Activated T-helper 17 cell treated with anti-CD3 and anti-CD28 coated beads, Interleukin-2, amount 50 U/mL, for 72 hours (primary cell): ENCODE data around the gene OR8S1. TPM values are rescaled to one million over a fixed set of nuclear protein-coding genes. Genes with fewer than 3 reads are reported as not detected.
"Not testable (repeated sequence)": the region's sequence is repeated elsewhere in the genome, so short reads cannot be mapped to it uniquely, and the experiment has no call there.

ENCODE experiments used
- ATAC-seq: fragments of 150-1000 bp; cut with Tn5 transposase; replicated peaks from 2 replicates; pipeline ENCODE4 v1.10.0; 2021; ENCODE audit warnings: mild to moderate bottlenecking, moderate library complexity
- H3K27ac Mint-ChIP-seq: one replicate; pipeline ENCODE4 v1.8.0; 2022; ENCODE audit warnings: mixed read lengths
- H3K27me3 Mint-ChIP-seq: one replicate; pipeline ENCODE4 v1.8.0; 2022; ENCODE audit warnings: mixed read lengths
- H3K36me3 Mint-ChIP-seq: one replicate; pipeline ENCODE4 v1.8.0; 2022; ENCODE audit warnings: low read depth, mild to moderate bottlenecking, mixed read lengths
- H3K4me1 Mint-ChIP-seq: one replicate; pipeline ENCODE4 v1.8.0; 2022; ENCODE audit warnings: mixed read lengths
- H3K4me3 Mint-ChIP-seq: one replicate; pipeline ENCODE4 v1.8.0; 2022; ENCODE audit warnings: mild to moderate bottlenecking, mixed read lengths
- H3K9me3 Mint-ChIP-seq: one replicate; pipeline ENCODE4 v1.8.0; 2022; ENCODE audit warnings: mixed read lengths
- total RNA-seq, 2 donors: library from RNA; stranded (reverse); gene quantifications; one replicate each; pipeline ENCODE4 v1.2.3, GENCODE V29; 2022

OR8S1 gene
- total RNA-seq, 2 donors from 2014 or later: not detected

DNA sequence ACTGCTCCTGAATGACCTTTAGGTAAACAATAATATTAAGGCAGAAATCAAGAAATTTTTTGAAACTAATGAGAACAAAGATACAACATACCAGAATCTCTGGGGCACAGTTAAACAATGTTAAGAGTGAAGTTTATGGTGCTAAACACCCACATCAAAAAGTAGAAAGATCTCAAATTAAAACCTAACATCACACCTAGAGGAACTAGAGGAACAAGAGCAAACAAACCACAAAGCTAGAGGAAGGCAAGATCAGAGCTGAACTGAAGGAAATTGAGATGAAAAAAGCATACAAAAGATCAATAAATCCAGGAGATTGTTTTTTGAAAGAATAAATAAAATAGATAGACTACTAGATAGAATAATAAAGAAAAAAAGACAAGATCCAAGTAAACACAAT, 7.2 kb downstream of the OR8S1 start:
- Mint-ChIP-seq H3K4me3 (no peak overlapping the region), H3K4me1 (peaks cover 10% of the 10 kb centered on the region), H3K27me3 (no peaks in the 10 kb centered on the region), H3K27ac (no peak overlapping the region), H3K9me3 (no peaks in the 10 kb centered on the region), H3K36me3 (no peaks in the 10 kb centered on the region)
- no peak for ATAC-seq

GRCh38 chr12:48536602-48537001, 11.2 kb downstream of the OR8S1 start:
- Mint-ChIP-seq H3K4me3 (no peak overlapping the region), H3K27me3 (no peaks in the 10 kb centered on the region), H3K9me3 (no peaks in the 10 kb centered on the region), H3K27ac (no peak overlapping the region), H3K36me3 (no peaks in the 10 kb centered on the region), H3K4me1 (peaks cover 16% of the 10 kb centered on the region)
- no peak for ATAC-seq

DNA sequence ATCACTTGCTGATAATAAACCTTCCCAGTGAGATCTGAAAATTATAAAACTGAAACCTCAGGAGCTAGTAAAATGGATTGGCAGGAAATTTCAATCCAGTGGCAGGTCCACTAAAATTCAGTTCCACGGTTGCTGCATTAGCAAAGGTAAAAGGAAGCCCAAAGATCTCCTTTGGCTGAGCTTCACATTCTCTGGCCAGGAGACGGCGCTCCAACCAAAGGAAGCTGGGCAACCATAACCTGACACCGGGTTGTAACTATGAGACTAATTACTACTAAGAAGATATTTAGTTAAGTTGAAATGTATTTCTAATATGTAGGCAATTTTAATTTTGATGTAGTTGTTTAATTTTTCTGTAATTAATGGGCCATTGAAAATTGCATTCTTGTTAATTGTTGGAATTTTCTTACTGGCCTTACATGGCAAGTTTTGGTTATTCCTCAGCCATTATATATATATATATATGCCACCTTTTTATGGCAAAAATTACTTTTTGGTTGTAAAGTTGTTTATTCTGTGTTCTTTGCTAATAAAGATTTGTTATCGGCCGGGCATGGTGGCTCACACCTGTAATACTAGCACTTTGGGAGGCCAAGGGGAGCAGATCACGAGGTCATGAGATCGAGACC, 17.0 kb downstream of the OR8S1 start:
- H3K27ac Mint-ChIP-seq: no peak overlapping the region
- H3K4me1 Mint-ChIP-seq: peaks cover 9% of the 10 kb centered on the region
- no peaks in the 10 kb centered on the region for H3K36me3 Mint-ChIP-seq
- H3K27me3 Mint-ChIP-seq: no peaks in the 10 kb centered on the region
- H3K9me3 Mint-ChIP-seq: no peaks in the 10 kb centered on the region
- H3K4me3 Mint-ChIP-seq: no peak overlapping the region
- ATAC-seq: peak; percentile 47

DNA sequence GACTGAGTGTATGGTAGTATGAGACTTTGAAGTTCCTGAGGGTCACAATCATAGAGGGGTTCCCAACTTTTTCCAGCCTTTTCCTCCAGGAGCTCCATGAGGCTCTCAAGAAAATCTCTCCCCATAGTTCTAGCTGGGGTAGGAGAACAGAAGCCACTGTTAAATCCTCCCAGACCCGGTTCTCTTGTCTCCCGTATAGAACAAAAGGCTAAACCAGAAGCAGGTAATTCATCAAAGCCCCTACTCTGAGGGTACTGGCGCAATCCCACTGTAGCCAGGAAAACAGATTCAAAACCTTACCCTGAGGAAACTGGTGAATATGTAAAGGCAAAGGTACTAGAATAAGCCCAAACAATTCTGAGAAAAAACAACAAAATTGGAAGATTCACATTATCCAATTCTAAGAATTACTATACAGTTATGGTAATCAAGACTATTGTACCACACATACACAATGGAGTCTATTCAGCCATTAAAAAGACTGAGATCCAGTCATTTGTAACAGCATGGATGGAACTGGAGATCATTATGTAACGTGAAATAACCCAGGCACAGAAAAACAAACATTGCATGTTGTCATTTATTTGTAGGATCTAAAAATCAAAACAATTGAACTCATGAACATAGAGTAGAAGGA, 20.5 kb downstream of the OR8S1 start:
- Mint-ChIP-seq H3K4me3 (no peak overlapping the region), H3K36me3 (no peaks in the 10 kb centered on the region), H3K9me3 (no peaks in the 10 kb centered on the region), H3K4me1 (peaks cover 4% of the 10 kb centered on the region), H3K27ac (no peak overlapping the region), H3K27me3 (peaks cover 4% of the 10 kb centered on the region)
- ATAC-seq: no peak

- not testable (repeated sequence) for H3K9me3 Mint-ChIP-seq, H3K4me3 Mint-ChIP-seq, H3K4me1 Mint-ChIP-seq, H3K27me3 Mint-ChIP-seq, H3K27ac Mint-ChIP-seq, H3K36me3 Mint-ChIP-seq, ATAC-seq
Observed at GRCh38 chr12:48547012-48547411, 21.6 kb downstream of the OR8S1 start.

GRCh38 chr12:48551636-48552035, 26.2 kb downstream of the OR8S1 start:
- ATAC-seq, H3K4me1 Mint-ChIP-seq, H3K27me3 Mint-ChIP-seq, H3K4me3 Mint-ChIP-seq, H3K9me3 Mint-ChIP-seq, H3K36me3 Mint-ChIP-seq, H3K27ac Mint-ChIP-seq: not testable (repeated sequence)

DNA sequence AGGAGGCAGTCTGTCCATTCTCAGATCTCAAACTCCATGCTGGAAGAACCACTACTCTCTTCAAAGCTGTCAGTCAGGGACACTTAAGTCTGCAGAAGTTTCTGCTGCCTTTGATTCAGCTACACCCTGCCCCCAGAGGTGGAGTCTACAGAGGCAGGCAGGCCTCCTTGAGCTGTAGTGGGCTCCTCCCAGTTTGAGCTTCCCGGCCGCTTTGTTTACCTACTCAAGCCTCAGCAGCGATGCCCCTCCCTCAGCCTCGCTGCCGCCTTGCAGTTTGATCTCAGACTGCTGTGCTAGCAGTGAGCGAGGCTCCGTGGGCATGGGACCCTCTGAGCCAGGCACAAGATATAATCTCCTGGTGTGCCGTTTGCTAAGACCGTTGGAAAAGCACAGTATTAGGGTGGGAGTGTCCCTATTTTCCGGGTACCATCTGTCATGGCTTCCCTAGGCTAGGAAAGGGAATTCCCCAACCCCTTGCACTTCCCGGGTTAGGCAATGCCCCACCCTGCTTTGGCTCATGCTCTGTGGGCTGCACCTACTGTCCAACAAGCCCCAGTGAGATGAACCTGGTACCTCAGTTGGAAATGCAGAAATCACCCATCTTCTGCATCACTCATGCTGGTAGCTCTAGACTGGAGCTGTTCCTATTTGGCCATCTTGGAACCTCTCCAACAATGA, 28.4 kb downstream of the OR8S1 start:
- not testable (repeated sequence) for ATAC-seq, H3K4me1 Mint-ChIP-seq, H3K9me3 Mint-ChIP-seq

DNA sequence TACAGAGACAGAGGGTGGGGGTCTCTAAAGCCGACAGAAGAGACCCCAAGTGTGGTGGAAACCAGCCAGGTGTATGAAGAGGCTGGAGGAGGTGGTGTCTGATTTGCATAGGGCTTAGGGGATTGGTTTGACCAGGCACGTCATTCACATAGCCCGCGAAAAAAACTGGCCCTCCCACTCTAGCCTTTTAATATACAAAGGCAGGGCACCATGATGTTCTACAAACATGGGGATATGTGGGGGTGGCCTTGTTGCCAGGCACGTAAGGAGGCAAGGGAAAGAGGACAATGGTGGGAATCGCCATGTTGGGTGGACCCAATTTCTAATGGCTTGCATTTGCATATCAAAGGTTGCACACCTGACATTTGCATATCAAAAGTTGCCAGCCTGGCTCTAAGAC, 31.2 kb downstream of the OR8S1 start:
- Mint-ChIP-seq H3K27me3 (peaks cover 17% of the 10 kb centered on the region), H3K27ac (no peak overlapping the region), H3K4me1 (no peaks in the 10 kb centered on the region), H3K9me3 (no peaks in the 10 kb centered on the region), H3K36me3 (no peaks in the 10 kb centered on the region), H3K4me3 (no peak overlapping the region)
- no peak for ATAC-seq

More for the DNA sequence above, 28.4 kb downstream of the OR8S1 start:
- not testable (repeated sequence) for H3K27ac Mint-ChIP-seq, H3K4me3 Mint-ChIP-seq, H3K36me3 Mint-ChIP-seq
- peaks cover 14% of the 10 kb centered on the region for H3K27me3 Mint-ChIP-seq

- Mint-ChIP-seq H3K27me3 (peaks cover 20% of the 10 kb centered on the region), H3K27ac (no peak overlapping the region), H3K4me1 (no peaks in the 10 kb centered on the region), H3K36me3 (no peaks in the 10 kb centered on the region), H3K9me3 (no peaks in the 10 kb centered on the region), H3K4me3 (no peak overlapping the region)
- no peak for ATAC-seq
Observed at GRCh38 chr12:48557919-48558318, 32.5 kb downstream of the OR8S1 start.

- no peak for ATAC-seq
- peaks cover 34% of the 10 kb centered on the region for H3K27me3 Mint-ChIP-seq
- peaks cover 5% of the 10 kb centered on the region for H3K4me1 Mint-ChIP-seq
- no peak overlapping the region for H3K4me3 Mint-ChIP-seq
- H3K27ac Mint-ChIP-seq: no peak overlapping the region
- no peaks in the 10 kb centered on the region for H3K36me3 Mint-ChIP-seq
- no peaks in the 10 kb centered on the region for H3K9me3 Mint-ChIP-seq
Observed at GRCh38 chr12:48567731-48568130, 42.3 kb downstream of the OR8S1 start.

GRCh38 chr12:48569946-48570345, 44.5 kb downstream of the OR8S1 start, which contains the start of gene LALBA:
LALBA (minus strand) TSS chr12:48570046; CDS start chr12:48570020, 26 bp downstream.
- no peaks in the 10 kb centered on the region for H3K9me3 Mint-ChIP-seq
- no peak within 1 kb of the TSS for H3K27ac Mint-ChIP-seq
- ATAC-seq: no peak
- H3K4me1 Mint-ChIP-seq: peaks cover 5% of the 10 kb centered on the region
- H3K4me3 Mint-ChIP-seq: no peak within 1 kb of the TSS
- peaks cover 34% of the 10 kb centered on the region for H3K27me3 Mint-ChIP-seq
- no peaks in the 10 kb centered on the region for H3K36me3 Mint-ChIP-seq

DNA sequence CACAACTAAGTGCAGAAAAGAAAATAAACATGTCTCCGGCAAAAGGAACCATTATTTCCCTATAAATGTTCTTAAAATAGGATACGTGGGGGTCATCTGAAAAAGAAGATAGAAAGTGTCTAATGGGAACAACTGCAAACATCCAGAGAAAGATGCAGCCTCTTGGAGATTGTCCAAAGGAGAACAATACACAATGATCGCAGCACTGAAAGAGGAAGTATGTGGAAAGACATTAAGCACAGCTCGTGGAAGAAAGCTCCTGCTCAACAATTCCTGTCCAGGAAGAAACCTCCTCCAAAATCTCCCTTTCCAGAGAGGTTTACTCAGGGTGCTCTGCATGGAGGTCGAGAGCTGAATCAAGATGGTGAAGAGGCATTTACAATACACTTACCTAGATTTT, 46.9 kb downstream of the OR8S1 start:
- no peak overlapping the region for H3K27ac Mint-ChIP-seq
- H3K36me3 Mint-ChIP-seq: no peaks in the 10 kb centered on the region
- peaks cover 5% of the 10 kb centered on the region for H3K4me1 Mint-ChIP-seq
- no peak for ATAC-seq
- no peak overlapping the region for H3K4me3 Mint-ChIP-seq
- no peaks in the 10 kb centered on the region for H3K9me3 Mint-ChIP-seq
- peaks cover 30% of the 10 kb centered on the region for H3K27me3 Mint-ChIP-seq
